AG04449 (cell line): ENCODE results near the gene PRPF4.
A peak's percentile ranks its signal among the peaks of the same experiment; 100 is the strongest.
"Not testable (repeated sequence)": the region's sequence is repeated elsewhere in the genome, so short reads cannot be mapped to it uniquely, and the experiment has no call there.

Experiments
- CTCF ChIA-PET: fragments of 350-600 bp; formaldehyde crosslinking; extraction: SDS; loops from one replicate; lab custom pipeline; 2021; ENCODE audit warnings: antibody characterized with exemption; lab: Yijun Ruan, JAX
- POLR2A ChIA-PET: fragments of 400-600, 350-600 bp; formaldehyde crosslinking; extraction: SDS; loops from one replicate; lab custom pipeline; 2020; ENCODE audit warnings: antibody characterized with exemption, inconsistent platforms; lab: Yijun Ruan, JAX
- DNase-seq: peaks from one replicate; pipeline ENCODE4 v3.0.0-alpha.2; 2010; ENCODE audit warnings: low read depth, low spot score
- H3K4me3 ChIP-seq: 2 replicates; pipeline ENCODE4 v1.5.1; 2011; ENCODE audit warnings: low read depth, mild to moderate bottlenecking, control low read depth, low read length
- CTCF ChIP-seq: IDR thresholded peaks from one replicate; pipeline ENCODE4 v1.5.1; 2011; ENCODE audit warnings: mild to moderate bottlenecking, moderate library complexity, low read length, control low read depth, inconsistent platforms; ENCODE audit not compliant: insufficient read depth; ENCODE audit errors: missing control alignments

PRPF4 gene

GRCh38 chr9:113274474-113275156 is 843 bp upstream of the PRPF4 start:
- peak overlapping the region; percentile 97 for H3K4me3 ChIP-seq
- DNase-seq, result no peak
- ChIA-PET CTCF (interaction anchor here (0.6 to 7.0 kb wide), 34 partner anchors 7 to 386 kb away, joined by 3 to 83 read pairs (median 5); partner anchors contain the start of genes ALAD, C9orf43, FKBP15 and HDHD3), POLR2A (interaction anchor here (0.6 to 1.8 kb wide), 4 partner anchors 53 to 136 kb away, joined by 3 to 14 read pairs (median 9); partner anchors contain the start of genes ALAD, C9orf43, FKBP15 and POLE3)
- peak; percentile 56 for TF ChIP-seq CTCF

DNA sequence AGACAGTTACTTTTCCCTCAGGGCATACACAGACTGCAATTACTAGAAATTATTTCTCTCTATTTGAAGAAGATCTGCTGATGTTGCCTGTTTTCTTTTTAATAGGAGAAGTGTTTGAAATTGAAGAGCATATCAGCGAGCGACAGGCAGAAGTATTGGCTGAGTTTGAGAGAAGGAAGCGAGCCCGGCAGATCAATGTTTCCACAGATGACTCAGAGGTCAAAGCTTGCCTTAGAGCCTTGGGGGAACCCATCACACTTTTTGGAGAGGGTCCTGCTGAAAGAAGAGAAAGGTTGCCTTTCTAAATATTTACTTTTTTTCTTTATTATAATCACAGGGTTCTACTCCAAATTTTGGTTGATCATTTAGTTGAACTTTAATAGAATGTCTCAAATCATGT is 3.4 kb downstream of the PRPF4 start:
- no peak for DNase-seq
- TF ChIP-seq CTCF, result no peak
- POLR2A ChIA-PET, result no interaction called here
- no peak overlapping the region for H3K4me3 ChIP-seq
- CTCF ChIA-PET, result no interaction called here

GRCh38 chr9:113281356-113281755 is 5.9 kb downstream of the PRPF4 start:
- ChIA-PET POLR2A (no interaction called here), CTCF (interaction anchor here (0.9 to 1.1 kb wide), 2 partner anchors 8 to 120 kb away, joined by 3 to 5 read pairs; partner anchors contain the start of gene ALAD)
- H3K4me3 ChIP-seq, result no peak overlapping the region
- no peak for DNase-seq
- no peak for TF ChIP-seq CTCF

GRCh38 chr9:113289091-113289490 is 13.6 kb downstream of the PRPF4 start:
- H3K4me3 ChIP-seq, result no peak overlapping the region
- no peak for TF ChIP-seq CTCF
- ChIA-PET CTCF (no interaction called here), POLR2A (no interaction called here)
- DNase-seq, result no peak

DNA sequence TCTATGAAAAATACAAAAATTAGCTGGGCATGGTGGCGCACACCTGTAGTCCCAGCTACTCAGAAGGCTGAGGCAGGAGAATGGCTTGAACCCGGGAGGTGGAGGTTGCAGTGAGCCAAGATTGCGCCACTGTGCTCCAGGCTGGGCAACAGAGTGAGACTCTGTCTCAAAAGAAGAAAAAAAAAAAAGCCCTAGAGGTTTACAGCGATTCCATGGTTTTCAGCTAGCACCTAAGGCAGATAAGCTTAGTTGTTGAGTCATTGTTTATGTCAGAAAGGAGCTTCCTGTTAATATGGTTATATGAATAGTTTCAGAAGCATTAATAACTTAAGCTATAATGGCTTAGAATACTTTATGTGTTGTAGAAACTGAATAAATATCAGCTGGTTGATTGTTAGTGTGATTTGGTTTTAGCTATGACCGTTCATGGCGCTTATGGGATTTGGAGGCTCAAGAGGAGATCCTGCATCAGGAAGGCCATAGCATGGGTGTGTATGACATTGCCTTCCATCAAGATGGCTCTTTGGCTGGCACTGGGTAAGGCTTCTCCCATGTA is 14.7 kb downstream of the PRPF4 start:
- CTCF ChIA-PET, result interaction anchor here (1.6 to 1.9 kb wide), 2 partner anchors 18 to 111 kb away, joined by 4 to 5 read pairs; partner anchors contain the start of gene ALAD
- no peak overlapping the region for H3K4me3 ChIP-seq
- TF ChIP-seq CTCF, result no peak
- no peak for DNase-seq
- POLR2A ChIA-PET, result interaction anchor here (0.6 kb wide), 1 partner anchor 24 kb away, joined by 3 read pairs; no protein-coding TSS in a partner anchor

GRCh38 chr9:113293285-113293878 is 17.9 kb downstream of the PRPF4 start:
- CTCF ChIA-PET, result interaction anchor here (0.6 to 5.5 kb wide), 3 partner anchors 16 to 108 kb away, joined by 3 to 28 read pairs (median 7); partner anchors contain the start of gene ALAD
- no peak overlapping the region for H3K4me3 ChIP-seq
- no peak for DNase-seq
- POLR2A ChIA-PET, result no interaction called here
- no peak for TF ChIP-seq CTCF

GRCh38 chr9:113296247-113296646 is 20.8 kb downstream of the PRPF4 start:
- POLR2A ChIA-PET, result interaction anchor here (0.8 kb wide), 1 partner anchor 55 kb away, joined by 4 read pairs; no protein-coding TSS in a partner anchor
- H3K4me3 ChIP-seq, DNase-seq: not testable (repeated sequence)
- CTCF ChIA-PET, result interaction anchor here (1.2 to 5.5 kb wide), 4 partner anchors 13 to 359 kb away, joined by 3 to 28 read pairs (median 6); partner anchors contain the start of gene ALAD
